SK-N-DZ (cell line): ENCODE results near the gene SNX19.

Experiments used
- DNase-seq: peaks from one replicate; pipeline ENCODE4 v3.0.0-alpha.2; 2015; ENCODE audit warnings: low spot score

Gene SNX19

GRCh38 chr11:130908061-130908460 is 8.2 kb downstream of the SNX19 start:
- DNase-seq, result no peak

GRCh38 chr11:130907229-130907628 is 9.1 kb downstream of the SNX19 start:
- DNase-seq, result no peak

- no peak for DNase-seq
These were observed 9.7 kb downstream of the SNX19 start for GRCh38 chr11:130906616-130907015.

GRCh38 chr11:130905512-130905911 is 10.8 kb downstream of the SNX19 start:
- DNase-seq, result no peak

GRCh38 chr11:130904380-130904779 is 11.9 kb downstream of the SNX19 start:
- DNase-seq, result no peak

GRCh38 chr11:130902380-130902779 is 13.9 kb downstream of the SNX19 start:
- no peak for DNase-seq

- no peak for DNase-seq
These were observed 17.2 kb downstream of the SNX19 start for GRCh38 chr11:130899106-130899505.

- DNase-seq, result no peak
These were observed 18.8 kb downstream of the SNX19 start for GRCh38 chr11:130897262-130898182.

- peak; percentile 28 for DNase-seq
These were observed 21.8 kb downstream of the SNX19 start for GRCh38 chr11:130894322-130895025.

- no peak for DNase-seq
These were observed 23.4 kb downstream of the SNX19 start for GRCh38 chr11:130892861-130893260.

GRCh38 chr11:130891326-130891725 is 25.0 kb downstream of the SNX19 start:
- no peak for DNase-seq

- DNase-seq, result no peak
These were observed 26.1 kb downstream of the SNX19 start for GRCh38 chr11:130890039-130890745.

- DNase-seq, result no peak
These were observed 27.5 kb downstream of the SNX19 start for GRCh38 chr11:130888790-130889189.

- DNase-seq, result no peak
These were observed 29.6 kb downstream of the SNX19 start for GRCh38 chr11:130886704-130887103.

GRCh38 chr11:130882138-130882551 is 34.1 kb downstream of the SNX19 start:
- DNase-seq, result no peak

GRCh38 chr11:130881475-130882137 is 34.7 kb downstream of the SNX19 start:
- DNase-seq, result no peak

- DNase-seq, result no peak
These were observed 36.4 kb downstream of the SNX19 start for GRCh38 chr11:130879836-130880235.

- no peak for DNase-seq
These were observed 39.1 kb downstream of the SNX19 start for GRCh38 chr11:130876931-130877915.

GRCh38 chr11:130876100-130876499 is 40.2 kb downstream of the SNX19 start:
- DNase-seq, result no peak

GRCh38 chr11:130874955-130875531 is 41.2 kb downstream of the SNX19 start:
- no peak for DNase-seq
